K562 (cell line): Measurements from ENCODE around the gene PTK7. TPM values are rescaled to one million over a fixed set of nuclear protein-coding genes. Genes with fewer than 3 reads are reported as not detected.
A peak's percentile ranks its signal among the peaks of the same experiment; 100 is the strongest.

Experiments used
- CEBPG ChIP-seq, 3 experiments: fragments of 200-800 bp in 1 of 3; sonication (Bioruptor generic) in 1 of 3; sonication (generic) in 1 of 3; formaldehyde crosslinking in 1 of 3; IDR thresholded peaks in 2 of 3; conservative IDR thresholded peaks in 1 of 3; 2 replicates each; pipeline versions ENCODE4 v1.6.1 to v1.8.0; 2016 to 2022; ENCODE audit warnings: missing compliant biosample characterization in 2 of 3, missing genetic modification characterization in 2 of 3, mild to moderate bottlenecking in 1 of 3, missing genetic modification reagents in 1 of 3
- CREM ChIP-seq: IDR thresholded peaks from 2 replicates; pipeline ENCODE4 v1.6.1; 2014; ENCODE audit warnings: antibody characterized with exemption, low read depth
- DNMT1 ChIP-seq: fragments of 450-650 bp; IDR thresholded peaks from 2 replicates; pipeline ENCODE4 v1.6.1; 2016; ENCODE audit warnings: antibody characterized with exemption, mild to moderate bottlenecking
- E4F1 ChIP-seq: fragments of 250-450 bp; sonication (Bioruptor Pico); IDR thresholded peaks from 2 replicates; pipeline ENCODE4 v1.5.0; 2021; ENCODE audit warnings: mild to moderate bottlenecking, borderline replicate concordance
- GMEB1 ChIP-seq: fragments of 250-450 bp; sonication (Bioruptor Pico); IDR thresholded peaks from 2 replicates; pipeline ENCODE4 v1.4.0; 2020; ENCODE audit warnings: mild to moderate bottlenecking
- KDM5B ChIP-seq: fragments of 200-600 bp; sonication (generic); IDR thresholded peaks from 2 replicates; pipeline ENCODE4 v1.6.1; 2012; ENCODE audit warnings: low read depth, mild to moderate bottlenecking, moderate library complexity, low read length, control low read depth, inconsistent platforms; ENCODE audit not compliant: insufficient replicate concordance
- NFYB ChIP-seq: IDR thresholded peaks from 2 replicates; pipeline ENCODE4 v1.6.1; 2011; ENCODE audit warnings: mild to moderate bottlenecking, moderate library complexity; ENCODE audit not compliant: insufficient read length; ENCODE audit errors: extremely low read depth
- PKNOX1 ChIP-seq: fragments of 450-650 bp; IDR thresholded peaks from 2 replicates; pipeline ENCODE4 v1.6.1; 2016
- RNF2 ChIP-seq: sonication (generic); IDR thresholded peaks from 2 replicates; pipeline ENCODE4 v1.6.1; 2016
- STAT6 ChIP-seq: sonication (generic); formaldehyde crosslinking; IDR thresholded peaks from 2 replicates; pipeline ENCODE4 v1.8.1; 2023; ENCODE audit warnings: mild to moderate bottlenecking, missing genetic modification reagents
- TFE3 ChIP-seq: fragments of 450-650 bp; formaldehyde crosslinking; IDR thresholded peaks from 2 replicates; pipeline ENCODE4 v1.4.0; 2020; ENCODE audit warnings: mild to moderate bottlenecking, mixed read lengths
- ZFP91 ChIP-seq: sonication (generic); formaldehyde crosslinking; IDR thresholded peaks from 2 replicates; pipeline ENCODE4 v1.8.0; 2022; ENCODE audit warnings: mild to moderate bottlenecking, missing genetic modification reagents
- ZNF3 ChIP-seq: fragments of 250-450 bp; sonication (Bioruptor Pico); IDR thresholded peaks from 2 replicates; pipeline ENCODE4 v1.5.0; 2021; ENCODE audit warnings: mild to moderate bottlenecking, moderate library complexity
- ZNF586 ChIP-seq: fragments of 450-650 bp; formaldehyde crosslinking; conservative IDR thresholded peaks from 2 replicates; pipeline ENCODE4 v1.4.0; 2020; ENCODE audit warnings: mild to moderate bottlenecking, moderate library complexity
- polyA plus RNA-seq, 8 experiments: library from polyadenylated mRNA; depleted of rRNA in 4 of 8; stranded (reverse) in 5 of 8; unstranded in 3 of 8; fragments of >200 nt; fragmentation: Nextera tagmentation in 2 of 8; fragmentation: Illumina TruSeq in 1 of 8; extraction: Ambion mirVana in 2 of 8; extraction: Trizol in 1 of 8; gene quantifications; 2 replicates each; pipeline versions ENCODE4 v1.2.1 to v1.2.3, GENCODE V29; 2011 to 2014; ENCODE audit warnings: inconsistent platforms in 1 of 8, missing spikeins in 1 of 8
- total RNA-seq, 7 experiments: library from RNA; depleted of rRNA in 6 of 7; stranded (reverse); fragments of >200 nt in 6 of 7; fragmentation: Illumina TruSeq in 2 of 7; extraction: Trizol in 2 of 7; gene quantifications; 2 replicates each; pipeline versions ENCODE4 v1.2.1 to v1.2.3, GENCODE V29; 2011 to 2021; ENCODE audit warnings: low replicate concordance in 1 of 7

The PTK7 gene
- total and polyA plus RNA-seq, 9 of the 15 experiments (the other 6 are each of a cell fraction or from before 2014, with no cell fraction given), result 0.20 to 6.8 (median 4.2) TPM

GRCh38 chr6:43059168-43060033, 16.7 kb upstream of the PTK7 start, which contains the start of the genes KLC4 and MRPL2 (continued):
- TF ChIP-seq ZFP91 (CRISPR knock-in tag) (peak; percentile 100), CREM (peak; percentile 100), ZNF586 (CRISPR knock-in tag) (no peak), TFE3 (CRISPR knock-in tag) (peak; percentile 29; the same call in 1 of the 2 replicates), RNF2 (no peak; the same call in 1 of the 2 replicates), ZNF3 (CRISPR knock-in tag) (peak; percentile 88; the same call in 1 of the 2 replicates), STAT6 (CRISPR knock-in tag) (no peak), NFYB (peak; percentile 42), KDM5B (peak; percentile 81), GMEB1 (CRISPR knock-in tag) (peak; percentile 69), PKNOX1 (peak; percentile 96), CEBPG (CRISPR knock-in tag; IDR thresholded peaks at IDR 0.05) (peak; percentile 14; the same call in 1 of the 2 replicates), CEBPG (tag; conservative IDR thresholded peaks at IDR 0.05 in 1 of 2, IDR thresholded peaks at IDR 0.05 in 1 of 2) (no peak), E4F1 (CRISPR knock-in tag) (no peak), DNMT1 (no peak)
